SK-N-SH treated with all-trans-retinoic acid at 6 μM for 48 hours (cell line): ENCODE measurements around the gene HELZ.

Experiments used
- GLIS3 ChIP-seq: fragments of 250-450 bp; sonication (Bioruptor Pico); IDR thresholded peaks from 2 replicates; pipeline ENCODE4 v1.5.0; 2020; ENCODE audit warnings: mild to moderate bottlenecking, moderate library complexity
- TCF4 ChIP-seq: fragments of 250-450 bp; sonication (Bioruptor Pico); IDR thresholded peaks from 2 replicates; pipeline ENCODE4 v1.8.0; 2021; ENCODE audit warnings: mild to moderate bottlenecking, moderate library complexity, borderline replicate concordance
- TF ChIP-seq, protein P1 (sequence below): fragments of 250-450 bp; sonication (Bioruptor Pico); IDR thresholded peaks from 2 replicates; pipeline ENCODE4 v1.8.0; 2020; ENCODE audit warnings: mild to moderate bottlenecking, moderate library complexity, borderline replicate concordance
- TF ChIP-seq, protein P2 (sequence below): fragments of 250-450 bp; sonication (Bioruptor Pico); IDR thresholded peaks from 2 replicates; pipeline ENCODE4 v1.5.1; 2020; ENCODE audit warnings: low read depth, mild to moderate bottlenecking, moderate library complexity

DNA sequence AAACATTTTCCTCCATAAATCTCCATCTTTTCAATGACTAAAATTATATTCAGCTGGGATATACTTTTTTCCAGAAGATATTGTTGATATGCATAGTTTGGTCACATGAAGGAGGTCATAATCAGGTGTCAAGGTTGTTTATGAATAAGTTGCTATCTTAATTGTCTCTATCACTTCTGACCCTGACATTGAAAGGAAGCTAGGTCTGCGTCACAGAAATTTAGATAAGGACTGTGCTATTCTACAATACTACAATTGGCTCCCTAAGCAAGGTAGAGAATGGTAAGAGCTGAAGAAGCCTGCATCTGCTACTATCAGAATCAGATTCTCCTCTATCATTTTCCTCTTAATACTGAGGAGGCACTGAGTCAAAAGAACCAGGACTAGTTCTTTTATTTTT lies 133.2 kb downstream of the HELZ start:
- TF ChIP-seq, protein P1, sequence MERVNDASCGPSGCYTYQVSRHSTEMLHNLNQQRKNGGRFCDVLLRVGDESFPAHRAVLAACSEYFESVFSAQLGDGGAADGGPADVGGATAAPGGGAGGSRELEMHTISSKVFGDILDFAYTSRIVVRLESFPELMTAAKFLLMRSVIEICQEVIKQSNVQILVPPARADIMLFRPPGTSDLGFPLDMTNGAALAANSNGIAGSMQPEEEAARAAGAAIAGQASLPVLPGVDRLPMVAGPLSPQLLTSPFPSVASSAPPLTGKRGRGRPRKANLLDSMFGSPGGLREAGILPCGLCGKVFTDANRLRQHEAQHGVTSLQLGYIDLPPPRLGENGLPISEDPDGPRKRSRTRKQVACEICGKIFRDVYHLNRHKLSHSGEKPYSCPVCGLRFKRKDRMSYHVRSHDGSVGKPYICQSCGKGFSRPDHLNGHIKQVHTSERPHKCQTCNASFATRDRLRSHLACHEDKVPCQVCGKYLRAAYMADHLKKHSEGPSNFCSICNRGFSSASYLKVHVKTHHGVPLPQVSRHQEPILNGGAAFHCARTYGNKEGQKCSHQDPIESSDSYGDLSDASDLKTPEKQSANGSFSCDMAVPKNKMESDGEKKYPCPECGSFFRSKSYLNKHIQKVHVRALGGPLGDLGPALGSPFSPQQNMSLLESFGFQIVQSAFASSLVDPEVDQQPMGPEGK (CRISPR knock-in tag), result no peak
- TF ChIP-seq GLIS3 (CRISPR knock-in tag) (no peak), TCF4 (CRISPR knock-in tag) (no peak)
- TF ChIP-seq, protein P2, sequence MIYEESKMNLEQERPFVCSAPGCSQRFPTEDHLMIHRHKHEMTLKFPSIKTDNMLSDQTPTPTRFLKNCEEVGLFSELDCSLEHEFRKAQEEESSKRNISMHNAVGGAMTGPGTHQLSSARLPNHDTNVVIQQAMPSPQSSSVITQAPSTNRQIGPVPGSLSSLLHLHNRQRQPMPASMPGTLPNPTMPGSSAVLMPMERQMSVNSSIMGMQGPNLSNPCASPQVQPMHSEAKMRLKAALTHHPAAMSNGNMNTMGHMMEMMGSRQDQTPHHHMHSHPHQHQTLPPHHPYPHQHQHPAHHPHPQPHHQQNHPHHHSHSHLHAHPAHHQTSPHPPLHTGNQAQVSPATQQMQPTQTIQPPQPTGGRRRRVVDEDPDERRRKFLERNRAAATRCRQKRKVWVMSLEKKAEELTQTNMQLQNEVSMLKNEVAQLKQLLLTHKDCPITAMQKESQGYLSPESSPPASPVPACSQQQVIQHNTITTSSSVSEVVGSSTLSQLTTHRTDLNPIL (CRISPR knock-in tag), result no peak
